GM12801 (cell line): ENCODE measurements around the gene COG2.

Experiments used
- TF ChIP-seq, protein P1 (sequence below): IDR thresholded peaks from one replicate; pipeline ENCODE4 v1.5.1; 2011; ENCODE audit warnings: control low read depth; ENCODE audit not compliant: insufficient read length; ENCODE audit errors: extremely low read depth

The COG2 gene

DNA sequence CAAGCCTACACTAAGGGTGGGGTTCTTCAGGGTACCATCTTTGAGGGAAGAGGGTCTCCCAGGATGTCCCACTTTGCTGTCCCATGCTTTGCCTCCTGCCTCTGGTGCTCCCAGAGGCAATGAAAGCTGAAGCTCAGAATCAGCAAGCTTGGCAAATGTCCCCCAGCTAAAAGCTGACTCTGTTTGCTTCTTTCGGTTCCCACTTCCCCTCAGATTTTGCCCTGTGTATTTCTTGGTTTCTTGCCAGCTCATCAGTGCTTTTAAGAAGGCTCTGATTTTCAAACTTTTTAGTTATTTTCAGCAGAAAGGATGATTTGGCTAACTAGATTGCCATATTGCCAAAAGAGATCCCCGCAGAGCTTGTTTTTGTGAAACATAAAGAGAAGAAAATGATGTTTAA is 33.1 kb upstream of the COG2 start:
- TF ChIP-seq, protein P1, sequence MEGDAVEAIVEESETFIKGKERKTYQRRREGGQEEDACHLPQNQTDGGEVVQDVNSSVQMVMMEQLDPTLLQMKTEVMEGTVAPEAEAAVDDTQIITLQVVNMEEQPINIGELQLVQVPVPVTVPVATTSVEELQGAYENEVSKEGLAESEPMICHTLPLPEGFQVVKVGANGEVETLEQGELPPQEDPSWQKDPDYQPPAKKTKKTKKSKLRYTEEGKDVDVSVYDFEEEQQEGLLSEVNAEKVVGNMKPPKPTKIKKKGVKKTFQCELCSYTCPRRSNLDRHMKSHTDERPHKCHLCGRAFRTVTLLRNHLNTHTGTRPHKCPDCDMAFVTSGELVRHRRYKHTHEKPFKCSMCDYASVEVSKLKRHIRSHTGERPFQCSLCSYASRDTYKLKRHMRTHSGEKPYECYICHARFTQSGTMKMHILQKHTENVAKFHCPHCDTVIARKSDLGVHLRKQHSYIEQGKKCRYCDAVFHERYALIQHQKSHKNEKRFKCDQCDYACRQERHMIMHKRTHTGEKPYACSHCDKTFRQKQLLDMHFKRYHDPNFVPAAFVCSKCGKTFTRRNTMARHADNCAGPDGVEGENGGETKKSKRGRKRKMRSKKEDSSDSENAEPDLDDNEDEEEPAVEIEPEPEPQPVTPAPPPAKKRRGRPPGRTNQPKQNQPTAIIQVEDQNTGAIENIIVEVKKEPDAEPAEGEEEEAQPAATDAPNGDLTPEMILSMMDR = no peak

DNA sequence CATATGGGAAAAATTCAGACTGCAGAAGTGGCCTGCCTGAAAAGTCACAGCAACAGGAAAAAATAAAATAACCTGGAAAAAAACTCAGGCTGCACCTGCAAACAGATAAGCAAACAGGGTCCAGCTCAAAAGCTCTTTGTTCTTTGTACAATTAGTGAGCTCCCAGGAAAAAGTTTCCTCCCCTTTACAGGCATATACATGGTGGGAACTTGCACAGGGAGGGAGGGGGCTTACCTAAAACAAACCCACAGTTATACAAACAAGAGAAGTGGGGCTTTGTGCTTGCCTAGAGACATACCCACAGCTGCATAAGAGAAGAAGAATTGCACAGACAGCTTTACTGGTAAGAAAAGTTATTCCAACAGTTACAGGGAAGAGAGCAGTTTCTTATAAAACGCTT is 31.7 kb upstream of the COG2 start:
- TF ChIP-seq, protein P1 = no peak

DNA sequence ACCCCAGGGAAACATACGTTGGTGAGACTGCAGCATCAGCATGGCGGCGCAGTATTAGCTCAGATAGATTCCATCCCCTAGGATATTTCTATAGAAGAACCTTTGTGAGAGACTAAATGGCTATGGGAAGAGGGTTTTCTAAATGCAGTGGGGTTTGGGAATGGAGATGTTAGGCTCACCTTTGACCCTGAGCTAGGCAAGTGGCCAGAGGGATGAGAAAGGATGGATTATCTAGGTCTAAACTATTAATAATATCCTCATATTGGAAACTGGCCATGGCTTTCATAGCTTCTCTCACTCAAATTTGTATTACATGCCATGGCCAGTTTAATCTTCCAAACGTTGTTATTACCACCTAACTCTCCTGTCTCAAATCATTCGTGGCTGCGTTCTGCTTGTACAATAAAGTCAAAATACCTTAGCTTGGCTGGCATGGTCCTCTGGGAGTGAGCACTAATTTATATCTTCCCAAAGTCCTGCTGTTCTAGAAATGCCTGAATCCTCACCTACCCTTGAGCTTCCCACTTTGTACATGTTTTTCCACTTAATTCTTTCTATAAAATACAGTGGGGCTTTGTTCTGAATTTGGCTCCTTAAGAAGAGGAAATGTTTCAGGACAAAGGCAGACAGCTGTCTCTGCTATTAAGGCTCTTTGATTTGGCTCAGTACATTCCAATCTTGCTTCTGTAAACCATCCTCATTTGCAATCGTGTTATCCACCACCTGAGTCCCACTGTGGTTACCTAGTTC is 31.0 kb upstream of the COG2 start:
- TF ChIP-seq, protein P1 = no peak

DNA sequence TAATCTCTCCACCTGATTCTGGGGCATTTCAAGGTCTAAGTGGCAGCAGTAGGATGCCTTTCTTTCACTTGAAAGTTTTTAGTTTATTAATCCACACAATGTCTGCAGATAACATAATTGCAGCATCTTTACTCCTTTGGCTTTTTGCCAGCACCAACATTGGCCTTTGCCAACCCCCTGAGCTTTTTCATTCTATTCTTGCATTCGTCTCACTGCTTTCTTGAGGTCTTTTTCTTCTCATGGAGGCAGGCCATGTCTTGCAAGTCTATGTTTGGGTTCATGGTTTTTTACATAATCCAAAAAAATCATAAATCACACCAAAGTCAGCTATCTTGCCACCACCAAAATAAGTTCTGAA is 30.4 kb upstream of the COG2 start:
- TF ChIP-seq, protein P1 = no peak

DNA sequence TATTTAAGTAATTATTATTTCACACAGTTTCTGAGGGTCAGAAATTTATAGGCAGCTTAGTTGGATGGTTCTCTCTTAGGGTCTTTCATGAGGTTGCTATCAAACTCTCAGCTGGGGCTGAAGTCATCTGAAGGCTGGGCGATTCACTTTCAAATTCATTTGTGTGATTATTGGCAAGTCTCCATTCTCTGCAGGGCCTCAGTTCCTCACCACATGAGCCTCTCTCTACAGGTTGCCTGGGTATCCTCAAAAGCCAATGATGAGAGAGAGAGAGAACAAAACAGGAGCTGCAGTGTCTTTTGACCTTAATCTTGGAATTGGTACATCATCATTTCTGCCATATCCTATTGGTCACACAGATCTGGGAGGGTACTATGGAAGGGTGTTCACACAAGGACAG is 29.6 kb upstream of the COG2 start:
- TF ChIP-seq, protein P1 = no peak

DNA sequence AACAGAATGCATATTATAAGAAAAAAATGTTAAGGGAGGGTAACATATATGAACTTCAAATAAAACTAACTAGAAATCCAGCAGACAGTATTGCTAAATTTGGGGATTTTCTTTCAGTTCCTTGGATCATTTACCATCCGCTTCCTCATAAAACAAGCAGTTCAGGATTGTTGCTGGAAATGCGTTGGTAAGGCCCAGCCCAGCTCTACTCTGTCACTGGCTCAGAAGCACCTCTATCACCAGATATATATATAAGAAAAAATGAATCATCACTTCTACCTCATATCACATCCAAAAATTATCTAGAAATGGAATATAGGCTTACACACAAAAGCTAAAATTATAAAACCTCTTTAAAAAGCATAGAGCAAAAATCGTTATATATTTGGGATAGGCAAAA is 28.2 kb upstream of the COG2 start:
- TF ChIP-seq, protein P1 = no peak

DNA sequence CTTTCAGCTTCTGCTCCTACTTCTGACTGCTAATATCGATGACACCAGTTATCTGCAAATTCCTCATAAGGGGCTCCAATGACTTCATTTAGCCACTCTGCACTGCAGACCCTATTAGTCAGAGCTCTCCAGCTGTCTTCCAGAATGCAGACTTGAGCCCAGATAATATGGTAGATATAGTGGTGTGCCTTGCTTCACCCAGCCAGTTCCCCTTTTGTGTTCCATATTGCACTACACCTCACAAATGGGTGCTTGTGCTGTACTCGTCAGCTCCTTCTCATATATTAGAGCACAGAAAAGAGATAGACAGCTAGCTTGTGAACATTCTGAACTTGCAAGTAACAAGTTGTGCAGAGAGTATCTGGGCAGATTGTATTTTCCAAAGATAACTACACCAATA is 23.7 kb upstream of the COG2 start:
- TF ChIP-seq, protein P1 = no peak
